OCI-LY7 (cell line): ENCODE measurements around the gene PRKG1. TPM values are rescaled to one million over a fixed set of nuclear protein-coding genes. Genes with fewer than 3 reads are reported as not detected.

ENCODE experiments used
- BruUV-seq: library from RNA; stranded (reverse); fragments of 400-500 nt; replicated peaks from 2 replicates; lab custom pipeline; 2021; lab: Mats Ljungman, UMichigan
- CTCF ChIA-PET: fragments of 300-600 bp; sonication (Branson Sonifier 250); formaldehyde crosslinking; loops from one replicate; lab custom pipeline; 2022; ENCODE audit warnings: antibody characterized with exemption; ENCODE audit not compliant: unreplicated experiment; lab: Charles Lee
- POLR2A ChIA-PET: fragments of 300-600 bp; sonication (Branson Sonifier 250); formaldehyde crosslinking; loops from one replicate; lab custom pipeline; 2022; ENCODE audit warnings: antibody characterized with exemption; lab: Charles Lee
- DNase-seq: peaks from one replicate; pipeline ENCODE4 v3.0.0-alpha.2; 2015; ENCODE audit warnings: low spot score
- H2AFZ ChIP-seq: fragments of 200-600 bp; sonication (generic), shearing (Covaris generic); 2 replicates; pipeline ENCODE4 v1.6.1; 2014; ENCODE audit warnings: mild to moderate bottlenecking, antibody characterized with exemption, low read length, moderate library complexity
- H3K27ac ChIP-seq: fragments of 200-600 bp; sonication (generic); 2 replicates; pipeline ENCODE4 v1.5.1; 2014; ENCODE audit warnings: mixed run types, low read depth, mild to moderate bottlenecking, moderate library complexity, low read length, inconsistent platforms; ENCODE audit not compliant: poor library complexity, severe bottlenecking
- H3K36me3 ChIP-seq: fragments of 200-600 bp; sonication (generic); 2 replicates; pipeline ENCODE4 v1.6.1; 2014; ENCODE audit warnings: mild to moderate bottlenecking, antibody characterized with exemption, low read length, moderate library complexity, mixed read lengths; ENCODE audit not compliant: insufficient read depth
- H3K4me1 ChIP-seq: fragments of 200-600 bp; sonication (generic); 2 replicates; pipeline ENCODE4 v1.5.1; 2014; ENCODE audit warnings: mild to moderate bottlenecking, low read length; ENCODE audit not compliant: insufficient read depth, poor library complexity, severe bottlenecking
- H3K4me2 ChIP-seq: fragments of 200-600 bp; sonication (generic); 2 replicates; pipeline ENCODE4 v1.6.1; 2014; ENCODE audit warnings: mild to moderate bottlenecking, low read length
- H3K4me3 ChIP-seq: fragments of 200-600 bp; sonication (generic); 2 replicates; pipeline ENCODE4 v1.5.1; 2014; ENCODE audit warnings: mild to moderate bottlenecking, low read depth, low read length; ENCODE audit not compliant: poor library complexity, severe bottlenecking
- H3K79me2 ChIP-seq: fragments of 200-600 bp; sonication (generic); 2 replicates; pipeline ENCODE4 v1.6.1; 2016; ENCODE audit warnings: low read depth, mild to moderate bottlenecking, low read length, moderate library complexity, mixed read lengths; ENCODE audit not compliant: insufficient read depth
- H3K9me2 ChIP-seq: fragments of 200-600 bp; sonication (generic); 2 replicates; pipeline ENCODE4 v1.6.1; 2016; ENCODE audit warnings: mild to moderate bottlenecking, low read length, mixed read lengths; ENCODE audit not compliant: insufficient read depth
- H3K9me3 ChIP-seq: fragments of 200-600 bp; sonication (generic); 2 replicates; pipeline ENCODE4 v1.6.1; 2014; ENCODE audit warnings: mild to moderate bottlenecking, mixed run types, low read length, mixed read lengths
- H4K20me1 ChIP-seq: fragments of 200-600 bp; sonication (generic); 2 replicates; pipeline ENCODE4 v1.6.1; 2014; ENCODE audit warnings: mild to moderate bottlenecking, antibody characterized with exemption, low read length, moderate library complexity, mixed read lengths; ENCODE audit not compliant: insufficient read depth
- EZH2phosphoT487 ChIP-seq: fragments of 200-600 bp; sonication (generic); IDR thresholded peaks from 2 replicates; pipeline ENCODE4 v1.6.1; 2018; ENCODE audit warnings: low read depth, borderline replicate concordance, mild to moderate bottlenecking, mixed run types, antibody characterized with exemption, low read length, moderate library complexity, mixed read lengths
- intact Hi-C: fragments of 100-400 bp; cut with micrococcal nuclease; formaldehyde crosslinking; loops from one replicate; pipeline ENCODE4 v1.10.0; 2022; ENCODE audit not compliant: unreplicated experiment
- total RNA-seq, 2 experiments: library from RNA; depleted of rRNA in 1 of 2; stranded (reverse); fragments of >200 nt in 1 of 2; shearing (Covaris generic) in 1 of 2; gene quantifications; 2 replicates each; pipeline ENCODE4 v1.2.3, GENCODE V29; 2014 to 2022
- TF ChIP-seq, protein P1 (sequence below): fragments of 200-600 bp; sonication (generic); conservative IDR thresholded peaks from 2 replicates; pipeline ENCODE4 v1.5.1; 2014; ENCODE audit warnings: mild to moderate bottlenecking, antibody characterized with exemption, low read length, moderate library complexity, mixed read lengths

PRKG1 gene
- total RNA-seq, 2 experiments from 2014 or later: not detected

- ChIA-PET POLR2A (no interaction called here), CTCF (no interaction called here)
- no peak overlapping the region for H3K4me3 ChIP-seq
- H3K27ac ChIP-seq: no peak overlapping the region
- H3K36me3 ChIP-seq: no peaks in the 10 kb centered on the region
- H3K79me2 ChIP-seq: no peaks in the 10 kb centered on the region
- intact Hi-C loops: no loop called here
- no TSS peak for BruUV-seq
- no peaks in the 10 kb centered on the region for H3K4me1 ChIP-seq
- TF ChIP-seq, protein P1, sequence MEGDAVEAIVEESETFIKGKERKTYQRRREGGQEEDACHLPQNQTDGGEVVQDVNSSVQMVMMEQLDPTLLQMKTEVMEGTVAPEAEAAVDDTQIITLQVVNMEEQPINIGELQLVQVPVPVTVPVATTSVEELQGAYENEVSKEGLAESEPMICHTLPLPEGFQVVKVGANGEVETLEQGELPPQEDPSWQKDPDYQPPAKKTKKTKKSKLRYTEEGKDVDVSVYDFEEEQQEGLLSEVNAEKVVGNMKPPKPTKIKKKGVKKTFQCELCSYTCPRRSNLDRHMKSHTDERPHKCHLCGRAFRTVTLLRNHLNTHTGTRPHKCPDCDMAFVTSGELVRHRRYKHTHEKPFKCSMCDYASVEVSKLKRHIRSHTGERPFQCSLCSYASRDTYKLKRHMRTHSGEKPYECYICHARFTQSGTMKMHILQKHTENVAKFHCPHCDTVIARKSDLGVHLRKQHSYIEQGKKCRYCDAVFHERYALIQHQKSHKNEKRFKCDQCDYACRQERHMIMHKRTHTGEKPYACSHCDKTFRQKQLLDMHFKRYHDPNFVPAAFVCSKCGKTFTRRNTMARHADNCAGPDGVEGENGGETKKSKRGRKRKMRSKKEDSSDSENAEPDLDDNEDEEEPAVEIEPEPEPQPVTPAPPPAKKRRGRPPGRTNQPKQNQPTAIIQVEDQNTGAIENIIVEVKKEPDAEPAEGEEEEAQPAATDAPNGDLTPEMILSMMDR: no peak
- no peak for TF ChIP-seq EZH2phosphoT487
- DNase-seq: no peak
- no peaks in the 10 kb centered on the region for H4K20me1 ChIP-seq
- H3K9me2 ChIP-seq: no peaks in the 10 kb centered on the region
- no peak overlapping the region for H2AFZ ChIP-seq
- H3K4me2 ChIP-seq: no peak overlapping the region
- no peaks in the 10 kb centered on the region for H3K9me3 ChIP-seq
These were observed 325.6 kb downstream of the PRKG1 start for GRCh38 chr10:51399840-51400239.

DNA sequence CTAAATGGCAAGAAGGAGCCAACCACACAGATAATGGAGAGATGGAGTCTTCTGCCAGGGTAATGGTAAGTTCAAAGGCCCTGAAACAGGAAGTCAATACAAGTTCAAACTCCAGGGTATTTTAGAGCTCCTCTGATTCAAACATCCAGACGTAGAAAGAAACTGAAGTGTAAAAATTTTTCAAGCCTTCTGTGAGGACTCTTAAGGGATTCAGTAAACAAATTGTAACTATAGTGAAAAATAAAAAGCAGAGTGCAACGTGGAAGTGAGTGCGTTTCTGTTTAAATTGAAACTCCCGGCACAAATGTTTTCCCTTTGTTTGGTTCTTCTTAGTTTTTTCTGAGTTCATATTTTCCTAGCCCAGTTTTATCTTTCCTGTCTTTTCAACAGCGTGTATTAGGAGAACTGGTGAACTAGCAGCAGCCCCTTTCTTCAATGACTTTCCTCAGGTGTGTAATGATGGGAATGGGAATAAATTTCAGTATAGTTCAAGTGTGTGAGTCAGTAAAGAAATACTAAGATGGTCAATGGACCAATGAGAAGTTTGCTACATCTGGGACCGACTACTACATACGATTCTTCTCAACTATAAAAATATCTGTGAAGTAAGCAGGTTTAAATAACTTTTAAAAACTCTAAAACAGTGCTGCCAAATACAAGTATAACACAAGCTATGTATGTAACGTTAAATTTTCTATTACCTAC, 326.3 kb downstream of the PRKG1 start:
- CTCF ChIA-PET: no interaction called here

DNA sequence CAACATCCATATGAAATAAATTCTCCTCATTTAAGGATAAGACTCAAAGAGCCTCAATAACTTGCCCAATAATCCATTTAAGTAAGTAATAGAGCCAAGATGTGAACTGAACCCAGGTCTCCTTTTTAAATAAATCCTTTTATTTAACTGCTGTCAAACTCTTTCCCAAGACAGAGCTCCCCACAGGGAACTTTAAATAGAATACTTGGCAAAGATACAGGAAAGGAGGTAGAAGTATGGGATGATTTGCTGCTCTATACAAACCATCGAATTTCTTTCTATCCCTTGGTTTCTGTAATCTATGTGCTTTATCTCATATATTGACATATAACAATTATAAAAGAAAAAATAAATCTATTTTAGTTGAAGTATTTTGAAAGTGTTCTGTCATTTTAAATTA, 329.2 kb downstream of the PRKG1 start:
- Histone ChIP-seq H3K27ac (no peak overlapping the region), H4K20me1 (no peaks in the 10 kb centered on the region), H3K4me1 (no peaks in the 10 kb centered on the region), H2AFZ (no peak overlapping the region), H3K4me3 (no peak overlapping the region), H3K9me3 (no peaks in the 10 kb centered on the region), H3K9me2 (no peaks in the 10 kb centered on the region), H3K36me3 (no peaks in the 10 kb centered on the region), H3K4me2 (no peak overlapping the region), H3K79me2 (no peaks in the 10 kb centered on the region)
- BruUV-seq: no TSS peak
- TF ChIP-seq EZH2phosphoT487: no peak
- TF ChIP-seq, protein P1: no peak
- no peak for DNase-seq
- intact Hi-C loops: no loop called here
- POLR2A ChIA-PET: no interaction called here
- CTCF ChIA-PET: no interaction called here

More for the DNA sequence above, 326.3 kb downstream of the PRKG1 start:
- BruUV-seq: no TSS peak
- Histone ChIP-seq H3K4me1 (no peaks in the 10 kb centered on the region), H3K27ac (no peak overlapping the region), H3K36me3 (no peaks in the 10 kb centered on the region), H3K79me2 (no peaks in the 10 kb centered on the region), H4K20me1 (no peaks in the 10 kb centered on the region), H3K4me2 (no peak overlapping the region), H2AFZ (no peak overlapping the region), H3K9me2 (no peaks in the 10 kb centered on the region), H3K9me3 (no peaks in the 10 kb centered on the region), H3K4me3 (no peak overlapping the region)
- TF ChIP-seq EZH2phosphoT487: no peak
- POLR2A ChIA-PET: no interaction called here
- intact Hi-C loops: no loop called here
- DNase-seq: no peak
